Measurements from ENCODE around the gene PLEKHG4. TPM values are rescaled to one million over a fixed set of nuclear protein-coding genes. Genes with fewer than 3 reads are reported as not detected.

PLEKHG4 gene
- total and polyA plus RNA-seq, 7 donors: 1.4 to 7.9 (median 3.5) TPM

- no peaks in the 10 kb centered on the region for H3K9me3 ChIP-seq
- DNase-seq: no peak
- no peaks in the 10 kb centered on the region for H3K36me3 ChIP-seq
- H3K27me3 ChIP-seq: no peaks in the 10 kb centered on the region
- intact Hi-C loops (cut with DNase I): no loop called here
- WGBS, 2 donors: 15 to 62% methylated on average over 1 of the region's 1 CpG
- H3K27ac ChIP-seq: no peak overlapping the region
- H3K4me1 ChIP-seq: no peaks in the 10 kb centered on the region
- no peak overlapping the region for H3K4me3 ChIP-seq
- TF ChIP-seq CTCF (IDR thresholded peaks at IDR 0.05) (no peak), EP300 (IDR thresholded peaks at IDR 0.05) (no peak), POLR2A (IDR thresholded peaks at IDR 0.05) (no peak), POLR2AphosphoS5 (IDR thresholded peaks at IDR 0.05) (no peak)
These were observed 56.8 kb downstream of the PLEKHG4 start for GRCh38 chr16:67336116-67336515.

- intact Hi-C loops (cut with DNase I): no loop called here
- no peak for TF ChIP-seq CTCF (IDR thresholded peaks at IDR 0.05)
- TF ChIP-seq POLR2AphosphoS5 (IDR thresholded peaks at IDR 0.05): no peak
- TF ChIP-seq EP300 (IDR thresholded peaks at IDR 0.05): no peak
- no peak for TF ChIP-seq POLR2A (IDR thresholded peaks at IDR 0.05)
- WGBS, 2 donors: 92 to 95% methylated on average over 1 of the region's 1 CpG
- Histone ChIP-seq H3K36me3 (no peaks in the 10 kb centered on the region), H3K27ac (no peak overlapping the region), H3K9me3 (no peaks in the 10 kb centered on the region), H3K27me3 (no peaks in the 10 kb centered on the region), H3K4me3 (no peak overlapping the region), H3K4me1 (no peaks in the 10 kb centered on the region)
- DNase-seq: no peak
These were observed 57.3 kb downstream of the PLEKHG4 start for GRCh38 chr16:67336648-67337047.

Other genes starting within 250 kb of the PLEKHG4 start
- 10 to 100 TPM; 11.4 to 16.3 (median 14.0) TPM for gene PHAF1, start 169.6 kb upstream of the PLEKHG4 start, total RNA-seq
- 1 to 10 TPM; 8.9 to 9.7 (median 9.0) TPM for gene PHAF1, start 169.6 kb upstream of the PLEKHG4 start, polyA plus RNA-seq
- gene B3GNT9, start 128.5 kb upstream of the PLEKHG4 start, total RNA-seq: 10 to 100 TPM in 3 of 4 donors, 1 to 10 TPM in 1; 8.7 to 18.8 (median 12.2) TPM
- 1 to 10 TPM in 2 of 3 donors, under 1 TPM in 1; 0.46 to 4.9 (median 1.2) TPM for gene B3GNT9, start 128.5 kb upstream of the PLEKHG4 start, polyA plus RNA-seq
- 10 to 100 TPM; 16.1 to 23.2 (median 19.6) TPM for gene TRADD, start 119.6 kb upstream of the PLEKHG4 start, total RNA-seq
- gene TRADD, start 119.6 kb upstream of the PLEKHG4 start, polyA plus RNA-seq: 10 to 100 TPM; 23.4 to 30.2 (median 26.4) TPM
- 10 to 100 TPM in 2 of 4 donors, 1 to 10 TPM in 2; 7.5 to 11.8 (median 9.7) TPM for gene FBXL8, start 119.6 kb upstream of the PLEKHG4 start, total RNA-seq
- gene FBXL8, start 119.6 kb upstream of the PLEKHG4 start, polyA plus RNA-seq: 10 to 100 TPM in 2 of 3 donors, 1 to 10 TPM in 1; 4.9 to 19.1 (median 10.8) TPM
- gene HSF4, start 114.8 kb upstream of the PLEKHG4 start, total RNA-seq: 100 to 1,000 TPM in 1 of 4 donors, 10 to 100 TPM in 3; 21.2 to 109 (median 25.8) TPM
- gene HSF4, start 114.8 kb upstream of the PLEKHG4 start, polyA plus RNA-seq: 10 to 100 TPM in 1 of 3 donors, 1 to 10 TPM in 2; 1.2 to 17.9 (median 3.6) TPM
- 10 to 100 TPM; 23.2 to 36.7 (median 25.9) TPM for gene NOL3, start 109.0 kb upstream of the PLEKHG4 start, total RNA-seq
- gene NOL3, start 109.0 kb upstream of the PLEKHG4 start, polyA plus RNA-seq: 10 to 100 TPM; 12.7 to 23.9 (median 13.2) TPM
- 10 to 100 TPM in 1 of 4 donors, 1 to 10 TPM in 3; 6.6 to 22.2 (median 9.7) TPM for gene MATCAP1, start 95.6 kb upstream of the PLEKHG4 start, total RNA-seq
- 10 to 100 TPM in 1 of 3 donors, 1 to 10 TPM in 2; 3.0 to 30.3 (median 4.8) TPM for gene MATCAP1, start 95.6 kb upstream of the PLEKHG4 start, polyA plus RNA-seq
- 1 to 10 TPM; 1.1 to 4.4 (median 1.9) TPM for gene EXOC3L1, start 89.4 kb upstream of the PLEKHG4 start, total RNA-seq
- gene EXOC3L1, start 89.4 kb upstream of the PLEKHG4 start, polyA plus RNA-seq: 1 to 10 TPM; 2.5 to 8.4 (median 5.4) TPM
- gene E2F4, start 87.4 kb upstream of the PLEKHG4 start, total RNA-seq: 10 to 100 TPM; 59.9 to 85.9 (median 76.0) TPM
- 10 to 100 TPM; 40.0 to 71.0 (median 51.7) TPM for gene E2F4, start 87.4 kb upstream of the PLEKHG4 start, polyA plus RNA-seq
- 1 to 10 TPM in 2 of 4 donors, under 1 TPM in 2; 0.14 to 1.7 (median 1.1) TPM for gene ELMO3, start 80.4 kb upstream of the PLEKHG4 start, total RNA-seq
- 10 to 100 TPM; 31.8 to 41.8 (median 35.1) TPM for gene ELMO3, start 80.4 kb upstream of the PLEKHG4 start, polyA plus RNA-seq
- gene TMEM208, start 52.4 kb upstream of the PLEKHG4 start, total RNA-seq: 10 to 100 TPM; 15.3 to 31.4 (median 24.2) TPM
- gene TMEM208, start 52.4 kb upstream of the PLEKHG4 start, polyA plus RNA-seq: 100 to 1,000 TPM in 1 of 3 donors, 10 to 100 TPM in 2; 33.0 to 109 (median 36.5) TPM
- 10 to 100 TPM in 2 of 4 donors, 1 to 10 TPM in 2; 6.7 to 17.1 (median 11.5) TPM for gene FHOD1, start 32.1 kb upstream of the PLEKHG4 start, total RNA-seq
- 10 to 100 TPM in 1 of 3 donors, 1 to 10 TPM in 2; 4.8 to 25.2 (median 5.5) TPM for gene FHOD1, start 32.1 kb upstream of the PLEKHG4 start, polyA plus RNA-seq
- 1 to 10 TPM in 2 of 4 donors, under 1 TPM in 1, not detected in 1; 0.68 to 6.1 (median 1.1) TPM for gene SLC9A5, start 30.6 kb upstream of the PLEKHG4 start, total RNA-seq
- gene SLC9A5, start 30.6 kb upstream of the PLEKHG4 start, polyA plus RNA-seq: under 1 TPM in 2 of 3 donors, not detected in 1; 0.46 to 0.99 TPM
- gene KCTD19, start 47.2 kb downstream of the PLEKHG4 start, total RNA-seq: under 1 TPM in 1 of 4 donors, not detected in 3; under 0.01 TPM
- under 1 TPM in 1 of 3 donors, not detected in 2; 0.04 TPM for gene KCTD19, start 47.2 kb downstream of the PLEKHG4 start, polyA plus RNA-seq
- under 1 TPM in 1 of 4 donors, not detected in 3; 0.55 TPM for gene LRRC36, start 47.3 kb downstream of the PLEKHG4 start, total RNA-seq
- gene LRRC36, start 47.3 kb downstream of the PLEKHG4 start, polyA plus RNA-seq: under 1 TPM in 1 of 3 donors, not detected in 2; 0.74 TPM
- gene TPPP3, start 114.0 kb downstream of the PLEKHG4 start, total RNA-seq: 10 to 100 TPM in 3 of 4 donors, 1 to 10 TPM in 1; 8.1 to 27.4 (median 16.9) TPM
- 10 to 100 TPM in 1 of 3 donors, 1 to 10 TPM in 2; 2.4 to 13.6 (median 8.6) TPM for gene TPPP3, start 114.0 kb downstream of the PLEKHG4 start, polyA plus RNA-seq
- gene ZDHHC1, start 136.9 kb downstream of the PLEKHG4 start, total RNA-seq: 10 to 100 TPM; 12.7 to 18.3 (median 16.1) TPM
- 1 to 10 TPM; 4.2 to 6.6 (median 4.4) TPM for gene ZDHHC1, start 136.9 kb downstream of the PLEKHG4 start, polyA plus RNA-seq
- gene HSD11B2, start 151.6 kb downstream of the PLEKHG4 start, total RNA-seq: 1 to 10 TPM in 2 of 4 donors, under 1 TPM in 1, not detected in 1; 0.14 to 3.9 (median 1.4) TPM
- gene HSD11B2, start 151.6 kb downstream of the PLEKHG4 start, polyA plus RNA-seq: 100 to 1,000 TPM in 1 of 3 donors, 10 to 100 TPM in 2; 88.3 to 353 (median 90.4) TPM
- gene ATP6V0D1, start 201.6 kb downstream of the PLEKHG4 start, total RNA-seq: 100 to 1,000 TPM in 2 of 4 donors, 10 to 100 TPM in 2; 70.3 to 112 (median 93.6) TPM
- 100 to 1,000 TPM; 214 to 287 (median 231) TPM for gene ATP6V0D1, start 201.6 kb downstream of the PLEKHG4 start, polyA plus RNA-seq
- gene AGRP, start 204.0 kb downstream of the PLEKHG4 start, total RNA-seq: not detected
- not detected for gene AGRP, start 204.0 kb downstream of the PLEKHG4 start, polyA plus RNA-seq
- 10 to 100 TPM; 23.9 to 60.9 (median 35.2) TPM for gene RIPOR1, start 249.3 kb downstream of the PLEKHG4 start, total RNA-seq
- gene RIPOR1, start 249.3 kb downstream of the PLEKHG4 start, polyA plus RNA-seq: 10 to 100 TPM; 10.2 to 26.7 (median 11.8) TPM

Data from sigmoid colon (tissue), 7 donors.